Smooth muscle cell of the brain vasculature (primary cell): ENCODE measurements around the gene POLR1A.

Source experiments
- DNase-seq: peaks from one replicate; pipeline ENCODE4 v3.0.0-alpha.2; 2012; ENCODE audit warnings: low read depth, low spot score

The POLR1A gene

DNA sequence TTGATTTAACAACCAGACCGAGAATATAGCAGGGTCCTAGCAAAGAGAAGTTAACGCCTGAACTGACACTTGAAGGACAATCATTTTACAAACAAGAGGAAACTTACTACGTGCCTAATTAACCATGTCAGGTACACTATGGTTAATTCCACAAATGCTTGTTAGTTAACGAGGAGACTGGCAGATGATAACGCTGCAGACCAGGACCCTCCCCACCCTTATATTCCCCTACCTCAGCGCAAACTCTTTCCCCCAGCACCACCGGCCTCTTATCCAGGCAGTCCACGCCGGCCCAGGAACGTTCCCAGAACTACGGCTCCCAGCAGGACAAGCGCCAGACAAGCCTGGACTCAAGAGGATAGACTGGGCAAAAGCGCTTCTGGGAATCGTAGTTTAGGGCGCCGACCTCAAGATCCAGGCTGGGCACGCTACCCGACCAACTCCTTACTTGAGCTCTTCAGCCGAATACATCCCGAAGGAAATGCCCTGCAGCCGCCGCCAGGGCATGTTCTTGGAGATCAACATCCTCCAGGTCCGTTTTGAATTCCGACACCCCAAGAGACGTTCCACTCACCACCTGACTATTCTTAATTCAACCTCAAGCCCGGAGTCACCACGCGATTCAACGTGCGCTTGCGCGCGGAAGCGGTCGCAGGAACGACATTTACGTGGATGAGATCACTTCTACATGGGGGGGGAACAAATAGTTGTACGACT lies at the start of gene POLR1A:
Gene POLR1A, minus strand, starts transcription at position 635 of the 717 bp plus-strand sequence. Its CDS starts 110 bp downstream, at position 525.
- DNase-seq: peak; percentile 93

DNA sequence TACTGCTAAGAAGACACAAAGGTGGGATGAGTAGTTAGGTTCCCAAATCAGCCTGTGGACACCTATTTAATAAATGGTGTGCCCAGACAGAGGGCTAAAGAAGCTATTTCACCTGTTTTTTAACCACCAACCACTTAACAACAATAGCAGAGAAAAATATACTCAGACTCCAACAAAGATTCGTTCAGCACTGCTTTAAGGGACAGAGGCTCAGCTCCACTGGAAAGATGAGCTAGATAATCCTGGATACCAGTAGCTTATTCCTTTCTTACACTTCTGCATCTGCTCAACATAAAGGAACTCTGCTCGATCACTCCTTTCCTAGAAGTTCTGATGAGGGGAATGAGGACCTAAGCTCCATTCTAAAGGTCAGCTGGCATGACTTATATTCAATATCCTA lies 44.8 kb upstream of the POLR1A start:
- no peak for DNase-seq

DNA sequence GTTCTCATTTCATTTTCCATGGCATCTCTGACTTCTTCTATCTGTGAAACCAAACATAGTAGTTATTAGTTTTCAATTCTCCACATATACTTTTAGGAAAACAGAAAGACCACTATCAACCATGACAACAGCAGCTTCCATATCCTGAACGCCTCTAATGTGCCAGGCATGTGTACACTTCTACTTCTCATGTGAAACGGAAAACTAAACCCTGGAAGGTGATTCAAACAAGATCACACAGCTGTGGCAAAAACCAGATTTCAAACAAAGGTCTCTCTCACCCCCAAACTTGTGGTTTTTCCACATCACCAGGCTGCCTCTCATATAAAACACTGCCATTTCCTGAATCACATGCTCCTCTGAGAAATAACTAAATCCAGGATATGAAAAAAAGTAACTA lies 42.1 kb upstream of the POLR1A start:
- no peak for DNase-seq

DNA sequence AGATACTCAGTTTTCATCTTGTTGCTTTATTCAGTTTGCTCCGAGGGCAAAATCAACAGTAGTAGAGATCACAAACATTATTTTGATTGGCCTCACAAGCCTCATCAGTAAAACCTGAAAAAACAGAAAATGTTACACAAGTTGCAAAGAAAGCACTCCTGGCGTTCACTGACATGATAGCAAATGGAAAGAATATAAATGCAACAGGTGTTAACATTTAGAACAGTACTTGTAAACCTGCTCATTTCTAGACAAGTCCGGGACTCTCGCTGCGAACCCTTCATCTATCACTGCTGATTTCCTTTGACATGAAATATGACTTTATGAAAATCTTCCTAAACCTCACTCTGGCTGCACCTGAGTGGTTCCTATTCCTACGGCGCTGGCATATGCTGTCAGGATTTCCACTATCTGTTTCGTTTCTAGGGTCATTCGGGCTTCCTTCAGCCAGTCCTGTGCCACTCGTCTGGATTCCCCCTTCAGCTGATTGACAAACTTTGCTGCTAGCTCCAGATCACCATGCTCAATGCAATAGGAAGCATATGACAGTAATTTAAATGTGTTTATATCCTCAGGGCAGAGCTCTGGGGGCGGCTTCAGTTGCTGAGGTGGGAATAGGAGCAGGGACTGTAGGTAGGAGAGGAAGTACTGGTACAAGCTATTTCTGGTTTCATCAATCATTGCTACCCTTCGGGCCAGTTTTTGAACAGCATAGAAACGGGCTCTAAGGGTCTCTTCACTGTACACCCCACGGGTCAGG lies 38.4 kb upstream of the POLR1A start:
- no peak for DNase-seq

DNA sequence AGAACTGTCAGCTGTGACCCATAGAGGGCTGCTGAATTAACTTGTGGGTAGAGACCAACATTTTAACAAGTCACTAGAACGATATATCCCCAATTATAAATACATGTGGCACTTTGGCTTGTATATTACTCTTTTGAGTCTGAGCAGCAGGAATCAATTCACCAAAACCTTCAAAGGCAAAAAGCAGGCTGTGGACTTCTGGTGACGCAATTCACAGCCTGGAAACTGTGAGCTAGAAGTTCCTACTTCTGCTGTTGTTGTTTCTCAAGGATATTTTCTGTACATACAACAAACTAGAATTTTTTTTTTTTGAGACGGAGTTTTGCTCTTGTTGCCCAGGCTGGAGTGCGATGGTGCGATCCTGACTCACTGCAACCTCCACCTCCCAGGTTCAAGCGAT lies 37.6 kb upstream of the POLR1A start:
- DNase-seq: no peak

DNA sequence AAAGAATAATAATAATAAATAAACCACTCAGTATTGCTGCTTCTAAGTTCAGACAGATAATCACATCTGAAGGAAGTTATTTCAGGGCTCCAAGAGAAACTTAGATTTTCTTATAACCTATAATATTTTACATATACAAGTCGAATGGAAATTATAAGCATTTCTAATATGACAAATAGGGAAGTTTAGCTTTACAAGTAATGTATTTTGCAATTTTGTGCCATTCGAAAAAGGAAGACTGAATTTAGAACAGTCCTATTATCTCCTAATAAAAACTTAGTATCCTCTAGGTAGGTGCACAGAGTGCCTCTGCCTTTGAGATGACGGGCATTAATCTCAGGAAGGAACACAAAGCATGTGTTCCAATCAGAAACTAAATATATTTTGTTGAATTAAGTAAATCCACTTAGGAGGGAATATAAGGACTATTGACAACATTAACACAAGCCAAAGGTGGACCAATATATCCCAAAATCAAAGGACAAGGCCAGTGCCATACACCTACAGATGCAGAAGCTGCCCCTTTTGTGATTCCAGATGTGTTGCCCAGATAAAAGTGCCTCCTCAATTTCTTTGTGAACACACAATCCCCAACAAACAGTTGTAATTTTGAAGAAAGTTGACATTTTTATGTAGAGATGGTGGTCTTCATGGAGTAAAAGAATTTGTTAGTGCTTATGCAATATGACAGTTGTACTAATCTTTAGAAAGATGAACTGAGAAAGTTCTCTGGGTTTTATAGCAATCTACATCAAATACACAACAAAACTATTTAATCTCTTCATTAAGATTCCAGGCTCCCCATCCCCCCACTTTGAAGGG lies 37.0 kb upstream of the POLR1A start:
- no peak for DNase-seq

DNA sequence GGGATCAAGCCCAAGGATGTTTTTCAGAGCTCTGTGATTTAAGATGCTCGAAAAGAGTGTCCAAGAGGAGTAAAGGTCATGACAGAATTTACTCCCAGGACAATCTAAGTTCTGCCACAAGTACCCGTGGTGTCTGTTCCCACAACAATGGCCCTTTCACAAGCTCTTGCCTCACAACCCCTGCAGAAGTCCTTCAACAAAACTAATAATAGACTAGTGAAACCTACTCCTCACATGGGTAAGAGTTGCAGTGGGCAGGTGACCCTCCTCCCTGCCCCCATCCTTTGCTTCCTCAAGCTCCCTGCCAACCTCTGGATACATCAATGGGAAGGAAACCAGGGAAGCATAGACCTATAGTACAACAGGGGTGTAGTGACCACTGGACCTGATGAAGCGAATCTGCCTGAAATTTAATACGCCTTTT lies 35.3 kb upstream of the POLR1A start:
- DNase-seq: no peak

DNA sequence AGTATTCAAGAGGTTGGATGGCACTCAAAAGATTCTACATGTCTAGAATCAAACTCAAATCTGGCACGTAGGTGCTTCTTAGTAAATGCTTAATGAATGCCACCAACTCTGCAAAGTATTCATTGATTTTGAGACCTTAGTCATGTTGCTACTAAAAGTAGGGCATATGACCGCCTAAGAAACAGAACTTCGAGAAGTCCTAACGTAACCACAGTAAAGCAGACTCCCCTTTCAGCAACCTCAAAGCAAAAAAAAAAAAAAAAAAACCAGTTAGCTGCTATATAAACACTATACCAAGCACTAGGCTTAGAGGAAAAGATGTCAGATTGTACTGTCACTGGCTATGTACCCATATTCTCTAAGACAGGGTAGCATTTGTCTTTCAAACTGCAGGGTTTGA lies 34.3 kb upstream of the POLR1A start:
- DNase-seq: no peak

DNA sequence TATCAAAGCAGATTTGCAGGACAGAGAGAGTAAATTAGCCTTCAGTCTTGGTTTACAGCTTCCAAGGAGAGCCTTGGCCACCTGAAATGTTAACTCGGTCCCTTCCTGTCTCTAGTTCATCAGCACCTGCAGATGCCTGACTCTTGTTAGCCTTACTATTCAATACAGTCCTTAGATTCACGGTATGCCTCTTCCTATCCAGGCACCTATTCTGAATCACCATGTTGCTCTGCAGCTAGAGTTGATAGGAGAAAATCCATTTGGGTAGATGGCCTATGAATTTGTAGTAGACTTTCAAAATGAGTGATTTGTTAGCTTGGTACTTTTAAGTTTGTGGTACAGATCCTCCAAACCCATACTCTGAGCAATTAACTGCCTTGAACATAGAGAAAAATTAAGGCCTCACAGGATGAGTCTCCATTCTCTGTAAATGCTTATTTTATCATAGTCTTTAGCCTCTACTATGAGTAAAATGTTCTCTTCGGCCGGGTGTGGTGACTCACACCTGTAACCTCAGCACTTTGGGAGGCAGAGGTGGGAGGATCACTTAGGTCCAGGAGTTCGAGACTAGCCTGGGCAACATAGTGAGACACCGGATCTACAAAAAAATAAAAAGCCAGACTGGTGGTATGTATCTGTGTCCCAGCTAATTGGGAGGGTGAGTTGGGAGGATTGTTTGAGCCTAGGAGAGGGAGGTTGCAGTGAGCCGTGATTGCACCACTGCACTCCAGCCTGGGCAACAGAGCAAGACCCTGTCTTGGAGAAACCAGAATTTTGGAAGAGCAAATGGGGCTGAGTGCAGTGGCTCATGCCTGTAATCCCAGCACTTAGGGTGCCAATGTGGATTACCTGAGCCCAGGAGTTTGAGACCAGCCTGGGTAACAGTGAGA lies 33.3 kb upstream of the POLR1A start:
- DNase-seq: no peak

DNA sequence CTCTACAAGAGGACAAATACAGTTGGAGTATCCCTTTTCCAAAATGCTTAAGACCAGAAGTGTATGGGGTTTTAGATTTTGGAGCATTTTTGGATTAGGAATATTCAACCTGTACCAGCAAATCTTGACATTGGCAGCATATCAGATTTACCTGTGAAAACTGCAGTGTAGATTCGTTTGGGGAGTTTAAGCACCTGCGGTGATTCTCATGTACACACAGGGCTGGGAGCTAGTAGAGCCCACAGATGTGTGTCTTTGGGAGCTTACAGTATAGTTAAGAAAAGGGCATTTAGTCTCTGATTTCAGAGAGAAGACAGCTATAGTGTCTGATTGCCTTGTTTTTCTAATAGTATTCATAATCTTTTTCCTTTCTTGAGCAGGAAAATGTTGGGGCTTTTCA lies 30.5 kb upstream of the POLR1A start:
- DNase-seq: no peak

DNA sequence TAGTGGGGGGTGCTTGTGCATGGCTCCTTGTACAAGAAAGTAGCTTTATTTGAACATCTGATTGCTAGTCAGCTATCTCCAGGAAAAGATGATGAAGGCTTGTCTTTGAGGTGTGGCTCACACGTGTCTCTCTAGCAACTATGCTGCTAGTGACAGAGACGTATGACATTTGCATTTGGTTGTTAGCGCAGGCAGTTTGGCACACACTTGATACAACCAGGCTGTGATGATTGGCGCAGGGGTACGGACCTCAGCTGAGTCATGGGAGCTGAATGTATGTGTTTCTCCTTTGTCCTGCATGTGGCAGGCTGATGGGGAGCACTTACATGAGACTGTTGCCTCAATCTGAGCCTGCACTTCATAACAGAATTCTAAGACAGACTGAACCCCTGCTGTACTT lies 30.0 kb upstream of the POLR1A start:
- no peak for DNase-seq

DNA sequence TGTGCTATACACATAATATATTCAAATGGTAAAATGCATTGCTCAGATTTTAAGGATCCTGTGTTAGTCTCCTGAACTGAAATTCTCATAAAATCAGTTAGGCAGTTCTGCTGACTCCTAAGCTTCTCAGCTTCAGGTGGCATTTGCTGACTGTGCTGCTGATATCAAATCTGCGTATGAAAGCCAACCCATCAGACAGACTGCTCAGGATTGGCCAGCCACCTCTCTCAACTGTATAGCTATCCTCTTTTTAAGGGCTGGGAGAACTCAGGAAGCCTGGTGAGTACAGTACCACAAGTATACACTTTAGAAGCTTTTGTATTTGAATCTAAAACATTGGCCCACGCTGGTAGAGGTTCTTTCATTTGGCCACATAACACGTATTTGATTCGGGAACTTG lies 29.0 kb upstream of the POLR1A start:
- DNase-seq: no peak

DNA sequence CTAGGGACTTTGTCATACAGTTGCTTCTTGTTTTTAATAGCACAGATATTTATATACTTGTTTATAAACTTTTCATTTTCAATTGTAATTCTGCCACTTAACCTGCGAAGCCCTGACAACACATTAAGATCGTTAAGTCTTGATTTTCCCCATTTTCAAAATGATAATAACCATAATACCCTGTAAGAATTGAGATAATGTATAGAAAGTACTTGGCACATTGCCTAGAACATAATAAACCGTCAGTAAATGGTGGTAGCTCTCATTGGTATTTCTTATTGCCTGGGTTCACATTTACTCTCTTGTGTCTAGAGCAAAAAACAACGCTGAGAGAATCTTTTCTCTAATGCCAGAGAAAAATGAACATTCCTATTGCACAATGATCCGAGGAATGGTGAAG lies 19.0 kb upstream of the POLR1A start:
- no peak for DNase-seq

DNA sequence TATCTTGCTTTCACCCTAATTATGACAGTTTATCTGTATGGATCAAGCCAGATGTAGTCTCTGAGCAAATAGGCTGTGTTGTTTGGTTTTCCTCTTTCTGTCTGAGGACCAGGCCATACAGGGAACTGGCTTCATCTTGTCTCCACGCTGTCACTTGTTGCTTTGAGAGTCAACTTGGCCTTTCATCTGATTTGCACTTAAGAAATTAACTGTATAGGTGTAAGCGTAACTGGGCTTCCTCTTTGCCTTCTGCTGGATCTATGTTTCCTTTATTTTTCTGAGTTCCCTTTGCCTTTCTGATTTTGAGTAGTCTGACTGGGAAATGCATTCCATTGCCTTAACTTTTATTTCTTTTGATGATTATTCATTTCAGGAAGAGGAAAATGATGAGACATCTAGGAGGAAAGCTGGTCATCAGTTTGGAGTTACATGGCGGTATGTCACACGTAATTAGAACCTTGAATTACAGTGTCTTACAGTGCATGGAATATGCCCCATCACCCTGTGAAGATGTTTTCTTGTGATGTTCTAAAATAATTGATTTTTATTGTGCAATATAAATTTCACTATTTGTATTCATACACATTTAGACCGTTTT lies 17.7 kb upstream of the POLR1A start:
- DNase-seq: no peak

DNA sequence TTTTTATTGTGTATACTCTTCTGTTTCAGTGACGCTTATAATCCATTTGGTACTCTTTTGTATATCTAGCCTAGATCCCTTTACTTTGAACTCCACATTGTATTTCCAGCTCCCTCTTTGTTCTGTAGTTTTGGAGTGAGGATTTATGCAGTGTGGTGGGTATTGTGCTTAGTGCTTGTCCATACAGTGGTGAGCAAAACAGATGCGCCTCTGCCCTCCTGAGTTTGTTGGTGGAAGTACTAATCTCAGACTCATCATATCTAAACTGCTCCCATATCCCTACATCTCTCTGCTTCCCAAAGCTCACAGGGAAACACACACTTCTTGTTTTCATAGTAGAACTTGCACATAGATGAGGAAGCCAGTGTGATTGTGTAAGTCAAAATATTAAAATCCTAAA lies 12.4 kb upstream of the POLR1A start:
- no peak for DNase-seq

DNA sequence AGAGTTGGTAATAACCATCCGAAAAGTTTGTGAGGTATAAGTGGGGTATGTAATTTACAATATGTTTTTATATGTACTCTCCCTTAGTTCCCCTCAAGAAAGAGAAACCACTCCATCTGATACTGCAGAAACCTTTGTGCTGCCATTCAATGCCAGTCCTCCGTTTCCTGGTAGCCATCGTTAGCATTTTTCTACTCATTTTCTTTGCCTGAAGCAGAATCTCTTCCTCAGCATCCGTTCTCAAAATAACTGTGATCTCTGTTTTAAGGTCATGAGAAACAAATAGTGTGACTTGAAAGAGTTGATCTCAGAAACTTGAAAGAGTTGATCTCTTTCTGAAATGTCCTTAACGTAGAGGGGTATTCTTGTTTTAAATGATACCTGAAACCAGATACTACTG lies 1.3 kb upstream of the POLR1A start:
- DNase-seq: no peak

DNA sequence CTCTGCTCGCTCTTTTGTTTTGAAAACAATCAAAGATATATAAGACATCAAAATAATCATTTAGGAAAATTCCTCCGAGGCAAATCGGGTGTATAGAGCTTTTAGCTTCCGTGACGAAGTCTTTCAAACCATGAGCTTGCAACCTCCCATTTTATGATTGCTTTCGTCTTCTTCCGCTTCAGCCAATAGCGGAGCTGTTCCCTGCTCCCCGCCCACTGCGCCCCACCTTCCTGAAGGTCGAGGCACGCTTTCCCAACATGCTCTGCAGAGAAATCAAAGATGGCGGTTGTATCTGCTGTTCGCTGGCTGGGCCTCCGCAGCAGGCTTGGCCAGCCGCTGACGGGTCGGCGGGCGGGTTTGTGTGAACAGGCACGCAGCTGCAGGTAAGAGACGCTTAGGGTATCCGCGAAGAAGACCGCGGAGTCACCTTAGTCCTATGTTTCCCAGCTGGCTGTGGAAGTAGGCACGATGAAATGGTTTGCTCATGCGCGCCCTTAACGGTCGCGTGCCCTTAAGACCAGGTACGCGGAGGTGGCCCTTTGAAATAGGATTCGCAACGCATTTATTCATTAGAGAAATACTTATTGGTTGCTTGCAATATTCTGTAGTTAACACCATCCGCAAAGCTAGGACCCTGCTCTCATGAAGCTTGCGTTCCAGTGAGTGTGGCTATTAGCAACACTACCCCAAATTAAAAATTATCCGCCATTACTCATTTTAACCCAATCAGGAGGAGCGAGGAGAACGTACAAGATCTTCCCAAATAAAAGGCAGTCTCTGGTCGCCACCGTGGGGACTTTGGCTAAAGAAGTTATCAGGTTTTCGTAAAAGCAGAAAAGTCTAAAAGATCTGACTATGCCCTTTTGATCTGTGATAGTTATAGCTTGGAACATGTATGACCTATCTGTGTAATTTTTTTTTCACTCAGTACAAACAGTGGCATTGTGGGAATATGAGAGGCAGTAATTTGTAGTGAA lies 571 bp upstream of the POLR1A start, which contains the start of gene PTCD3:
Gene PTCD3, plus strand, starts transcription at position 267 of the 977 bp plus-strand sequence. Its CDS starts 13 bp downstream, at position 280.
- peak; percentile 91 for DNase-seq

DNA sequence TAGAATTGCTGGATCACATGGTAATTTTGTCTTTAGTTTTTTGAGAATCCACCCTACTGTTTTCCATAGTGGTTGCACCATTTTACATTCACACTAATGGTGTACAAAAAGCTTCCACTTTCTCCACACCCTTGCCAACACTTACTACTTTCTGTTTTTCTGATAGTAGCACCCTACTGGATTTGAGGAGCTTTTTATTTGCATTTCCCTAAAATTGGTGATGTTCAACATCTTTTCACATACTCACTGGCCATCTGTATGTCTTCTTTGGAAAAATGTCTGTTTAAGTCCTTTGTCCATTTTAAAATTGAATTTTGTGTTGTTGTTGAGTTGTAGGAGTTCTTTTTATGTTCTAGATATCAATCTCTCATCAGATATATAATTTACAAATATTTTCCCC lies 3.5 kb downstream of the POLR1A start:
- no peak for DNase-seq

DNA sequence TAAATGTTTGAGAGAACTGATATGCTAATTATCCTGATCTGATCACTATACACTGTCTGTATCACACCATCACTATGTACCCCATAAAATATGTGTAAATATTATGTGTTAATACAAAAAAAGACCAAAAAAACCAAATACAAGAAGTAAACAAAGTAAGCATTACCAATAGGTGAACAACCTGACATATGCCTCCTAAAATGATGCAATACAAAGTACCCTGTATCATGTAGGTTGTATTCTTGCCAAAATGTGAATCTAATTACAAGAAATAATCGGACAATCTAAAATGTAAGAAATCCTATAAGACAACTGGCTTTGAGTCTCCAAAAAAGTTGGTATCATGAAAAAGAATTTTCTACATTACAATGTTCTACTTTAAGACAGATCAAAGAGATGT lies 7.8 kb downstream of the POLR1A start:
- DNase-seq: no peak
